NCI-H2081 (cell line): ENCODE data around the gene RBBP7.
"Not testable (repeated sequence)": the region's sequence is repeated elsewhere in the genome, so short reads cannot be mapped to it uniquely, and the experiment has no call there.

Experiments used
- DNase-seq, 2 experiments: peaks; one replicate each; lab custom pipeline; 2025; lab: John Stamatoyannopoulos, UW

The RBBP7 gene

GRCh38 chrX:16862829-16863228 lies 7.3 kb downstream of the RBBP7 start:
- DNase-seq = no peak

- DNase-seq = no peak
These were observed 13.4 kb downstream of the RBBP7 start for GRCh38 chrX:16856744-16857143.

GRCh38 chrX:16856076-16856404 lies 14.1 kb downstream of the RBBP7 start:
- DNase-seq = not testable (repeated sequence)

- no peak for DNase-seq
These were observed 14.6 kb downstream of the RBBP7 start for GRCh38 chrX:16855363-16856075.

GRCh38 chrX:16853537-16853936 lies 16.6 kb downstream of the RBBP7 start:
- no peak for DNase-seq

- no peak for DNase-seq
These were observed 17.5 kb downstream of the RBBP7 start for GRCh38 chrX:16852617-16853179.

- DNase-seq = no peak
These were observed 18.3 kb downstream of the RBBP7 start for GRCh38 chrX:16851827-16852226.

GRCh38 chrX:16851421-16851820 lies 18.7 kb downstream of the RBBP7 start:
- no peak for DNase-seq

- DNase-seq = no peak
These were observed 21.6 kb downstream of the RBBP7 start for GRCh38 chrX:16848541-16848940.

GRCh38 chrX:16845686-16846085 lies 24.5 kb downstream of the RBBP7 start:
- no peak for DNase-seq

- no peak for DNase-seq
These were observed 26.8 kb downstream of the RBBP7 start for GRCh38 chrX:16843208-16843909.

- DNase-seq = no peak
These were observed 27.5 kb downstream of the RBBP7 start for GRCh38 chrX:16842684-16843083.

GRCh38 chrX:16839852-16840460 lies 30.2 kb downstream of the RBBP7 start:
- DNase-seq = no peak

- no peak for DNase-seq
These were observed 30.8 kb downstream of the RBBP7 start for GRCh38 chrX:16839219-16839851.

- DNase-seq = no peak
These were observed 31.7 kb downstream of the RBBP7 start for GRCh38 chrX:16838202-16839066.

GRCh38 chrX:16836371-16836770 lies 33.8 kb downstream of the RBBP7 start:
- DNase-seq = no peak

GRCh38 chrX:16834806-16835205 lies 35.4 kb downstream of the RBBP7 start:
- no peak for DNase-seq

- no peak for DNase-seq
These were observed 37.9 kb downstream of the RBBP7 start for GRCh38 chrX:16832301-16832700.

GRCh38 chrX:16828124-16828908 lies 41.8 kb downstream of the RBBP7 start:
- no peak for DNase-seq

- no peak for DNase-seq
These were observed 42.9 kb downstream of the RBBP7 start for GRCh38 chrX:16827225-16827624.

- peak; percentile 19 to 49 for DNase-seq
These were observed 44.0 kb downstream of the RBBP7 start for GRCh38 chrX:16826207-16826606.
